Measurements from ENCODE around the gene BMP8B. TPM values are rescaled to one million over a fixed set of nuclear protein-coding genes. Genes with fewer than 3 reads are reported as not detected.

The BMP8B gene, protein sequence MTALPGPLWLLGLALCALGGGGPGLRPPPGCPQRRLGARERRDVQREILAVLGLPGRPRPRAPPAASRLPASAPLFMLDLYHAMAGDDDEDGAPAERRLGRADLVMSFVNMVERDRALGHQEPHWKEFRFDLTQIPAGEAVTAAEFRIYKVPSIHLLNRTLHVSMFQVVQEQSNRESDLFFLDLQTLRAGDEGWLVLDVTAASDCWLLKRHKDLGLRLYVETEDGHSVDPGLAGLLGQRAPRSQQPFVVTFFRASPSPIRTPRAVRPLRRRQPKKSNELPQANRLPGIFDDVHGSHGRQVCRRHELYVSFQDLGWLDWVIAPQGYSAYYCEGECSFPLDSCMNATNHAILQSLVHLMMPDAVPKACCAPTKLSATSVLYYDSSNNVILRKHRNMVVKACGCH
- total RNA-seq (2022; extraction: Qiagen RNA extraction; ENCODE audit: low read depth) = 4.4 to 5.5 TPM (median 5.0 TPM) in 5 replicates

GRCh38 chr1:39788758-39789570, at the start of gene BMP8B:
Gene BMP8B (minus strand): TSS chr1:39788865. CDS start chr1:39788485, 380 bp downstream.

GRCh38 chr1:39771022-39771532, 17.6 kb downstream of the BMP8B start, which contains the start of gene OXCT2:
Gene OXCT2 (minus strand): TSS chr1:39771348. CDS start chr1:39771255, 93 bp downstream.

DNA sequence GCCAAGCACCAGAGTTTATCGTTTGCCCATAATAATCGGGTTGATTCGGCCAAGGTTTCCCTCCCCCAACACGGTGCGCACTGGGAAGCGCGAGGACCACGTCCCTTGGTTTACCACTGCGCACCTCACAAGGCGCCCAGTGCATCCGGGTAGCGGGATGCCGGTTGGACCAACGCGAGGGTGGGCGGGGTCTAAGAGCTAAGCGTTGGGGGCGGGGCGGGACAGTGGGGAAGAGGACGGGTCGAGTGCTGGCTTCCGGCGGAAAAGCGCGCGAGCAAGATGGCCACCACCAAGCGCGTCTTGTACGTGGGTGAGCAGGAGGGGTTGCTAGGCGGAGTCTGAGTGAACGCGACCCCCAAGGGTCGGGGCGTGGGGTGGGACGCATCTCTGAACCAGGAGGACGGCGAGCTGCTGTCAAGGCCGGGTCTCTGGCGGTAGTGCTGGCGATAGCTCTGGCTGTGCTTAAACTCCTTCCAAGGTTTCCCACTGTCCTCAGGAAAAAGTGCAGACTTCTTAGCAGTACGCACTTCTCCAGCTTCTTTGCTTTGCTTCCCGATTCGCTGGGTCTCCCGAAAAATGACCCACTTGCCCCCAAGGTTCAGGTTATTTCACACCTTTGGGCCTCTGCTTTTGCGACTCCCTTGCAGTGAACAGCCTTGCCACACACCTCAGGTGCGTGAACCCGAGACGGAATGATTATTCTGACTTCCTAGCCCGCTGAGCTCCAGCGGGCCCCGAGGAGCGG, 49.9 kb downstream of the BMP8B start, which contains the start of gene PPIE:
Gene PPIE (plus strand): TSS at position 261 of the 745 bp plus-strand sequence. CDS start 19 bp downstream, at position 280.

Other genes starting within 250 kb of the BMP8B start
- gene PABPC4, start 212.1 kb downstream of the BMP8B start, total RNA-seq (2022; extraction: Qiagen RNA extraction; ENCODE audit: low read depth) = 127 to 155 TPM (median 137 TPM) in 5 replicates
- gene HEYL, start 149.2 kb downstream of the BMP8B start, total RNA-seq (2022; extraction: Qiagen RNA extraction; ENCODE audit: low read depth) = 2.9 to 3.6 TPM (median 3.0 TPM) in 5 replicates
- gene NT5C1A, start 116.8 kb downstream of the BMP8B start, total RNA-seq (2022; extraction: Qiagen RNA extraction; ENCODE audit: low read depth) = not detected in 5 replicates
- gene HPCAL4, start 97.4 kb downstream of the BMP8B start, total RNA-seq (2022; extraction: Qiagen RNA extraction; ENCODE audit: low read depth) = 0.30 to 0.36 TPM (median 0.34 TPM) in 5 replicates
- 40.7 to 42.9 TPM (median 41.6 TPM) in 5 replicates for gene PPIE, start 50.0 kb downstream of the BMP8B start, total RNA-seq (2022; extraction: Qiagen RNA extraction; ENCODE audit: low read depth)
- 0.49 to 0.97 TPM (median 0.63 TPM) in 5 replicates for gene OXCT2, start 17.5 kb downstream of the BMP8B start, total RNA-seq (2022; extraction: Qiagen RNA extraction; ENCODE audit: low read depth)
- gene TRIT1, start 94.6 kb upstream of the BMP8B start, total RNA-seq (2022; extraction: Qiagen RNA extraction; ENCODE audit: low read depth) = 13.7 to 17.7 TPM (median 16.3 TPM) in 5 replicates
- 1.3 to 1.7 TPM (median 1.5 TPM) in 5 replicates for gene MYCL, start 113.1 kb upstream of the BMP8B start, total RNA-seq (2022; extraction: Qiagen RNA extraction; ENCODE audit: low read depth)
- 4.5 to 6.2 TPM (median 5.5 TPM) in 5 replicates for gene MFSD2A, start 166.3 kb upstream of the BMP8B start, total RNA-seq (2022; extraction: Qiagen RNA extraction; ENCODE audit: low read depth)